Fibroblast of the aortic adventitia (primary cell): Measurements from ENCODE around the gene SRC. TPM values are rescaled to one million over a fixed set of nuclear protein-coding genes. Genes with fewer than 3 reads are reported as not detected.

ENCODE experiments used
- DNase-seq: peaks from one replicate; pipeline ENCODE4 v3.0.0-alpha.2; 2010; ENCODE audit warnings: low read depth
- H3K4me3 ChIP-seq: 2 replicates; pipeline ENCODE4 v1.5.1; 2011; ENCODE audit warnings: low read depth, mild to moderate bottlenecking, control low read depth, low read length, moderate library complexity
- CTCF ChIP-seq: IDR thresholded peaks from 2 replicates; pipeline ENCODE4 v1.5.1; 2011; ENCODE audit warnings: mild to moderate bottlenecking, low read length, control low read depth, inconsistent platforms; ENCODE audit not compliant: insufficient read depth
- total RNA-seq: library from RNA; depleted of rRNA; stranded (reverse); fragments of >200 nt; gene quantifications from 2 replicates; pipeline ENCODE4 v1.2.3, GENCODE V29; 2012; ENCODE audit warnings: low replicate concordance

The SRC gene
- total RNA-seq, 1 donor, result 19.1 TPM

GRCh38 chr20:37301558-37301957 is 44.4 kb upstream of the SRC start:
- no peak overlapping the region for H3K4me3 ChIP-seq
- TF ChIP-seq CTCF, result no peak
- DNase-seq, result no peak

DNA sequence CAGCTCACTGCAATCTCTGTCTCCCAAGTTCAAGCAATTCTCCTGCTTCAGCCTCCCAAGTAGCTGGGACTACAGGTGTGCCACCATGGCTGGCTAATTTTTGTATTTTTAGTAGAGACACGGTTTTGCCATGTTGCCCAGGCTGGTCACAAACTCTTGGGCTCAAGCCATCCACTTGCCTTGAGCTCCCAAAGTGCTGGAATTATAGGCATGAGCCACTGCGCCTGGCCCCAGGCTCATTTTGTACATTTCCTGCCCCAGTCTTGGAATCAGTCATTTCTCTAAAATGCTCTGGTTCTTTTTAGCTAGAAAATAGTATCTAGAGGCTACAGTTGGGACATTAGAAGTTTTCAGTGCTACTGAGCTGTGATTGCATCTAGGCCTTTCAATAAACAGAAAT is 43.0 kb upstream of the SRC start:
- TF ChIP-seq CTCF, result no peak
- H3K4me3 ChIP-seq, result no peak overlapping the region
- no peak for DNase-seq

GRCh38 chr20:37303637-37304036 is 42.3 kb upstream of the SRC start:
- no peak for TF ChIP-seq CTCF
- DNase-seq, result no peak
- H3K4me3 ChIP-seq, result no peak overlapping the region

DNA sequence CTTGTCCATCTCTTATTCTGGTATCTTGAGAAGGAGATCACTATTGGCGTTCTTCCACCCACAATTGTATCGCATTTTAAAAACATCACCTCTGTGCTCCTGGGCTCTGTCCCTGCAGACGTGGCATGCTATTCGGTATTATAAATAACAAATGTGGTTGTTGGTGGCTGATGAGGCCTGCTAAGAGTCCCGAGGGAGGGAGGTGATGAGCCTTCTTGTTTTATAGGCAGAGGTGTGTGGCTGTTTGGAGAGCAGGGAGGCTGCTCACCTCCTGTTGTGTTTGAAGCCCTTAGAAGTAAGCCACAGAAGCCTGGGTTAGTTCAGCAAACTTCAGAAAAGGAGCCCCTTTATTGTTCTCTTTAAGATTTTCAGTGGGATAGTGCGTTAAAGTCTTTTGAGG is 40.9 kb upstream of the SRC start:
- no peak for TF ChIP-seq CTCF
- no peak for DNase-seq
- no peak overlapping the region for H3K4me3 ChIP-seq

DNA sequence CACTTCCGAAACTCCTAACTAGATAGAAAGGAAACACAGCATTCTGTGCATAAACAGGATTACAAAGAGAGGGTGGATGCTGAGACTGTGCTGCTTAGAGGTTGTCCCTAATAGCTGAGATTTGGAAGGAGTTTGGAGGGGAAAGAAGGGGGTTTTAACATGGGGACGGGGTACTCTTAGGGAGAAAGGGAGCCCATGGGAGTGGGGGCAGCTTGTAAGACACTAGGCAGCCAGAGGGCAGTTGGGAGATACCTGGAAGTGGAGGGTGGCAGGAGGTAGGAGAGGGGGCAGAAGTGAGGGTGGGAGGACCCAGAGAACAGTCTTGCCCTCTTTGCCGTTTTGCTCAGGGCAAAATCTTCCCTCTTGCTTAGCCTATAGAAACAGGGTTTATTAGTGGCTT is 40.1 kb upstream of the SRC start:
- no peak for DNase-seq
- H3K4me3 ChIP-seq, result no peak overlapping the region
- TF ChIP-seq CTCF, result no peak

DNA sequence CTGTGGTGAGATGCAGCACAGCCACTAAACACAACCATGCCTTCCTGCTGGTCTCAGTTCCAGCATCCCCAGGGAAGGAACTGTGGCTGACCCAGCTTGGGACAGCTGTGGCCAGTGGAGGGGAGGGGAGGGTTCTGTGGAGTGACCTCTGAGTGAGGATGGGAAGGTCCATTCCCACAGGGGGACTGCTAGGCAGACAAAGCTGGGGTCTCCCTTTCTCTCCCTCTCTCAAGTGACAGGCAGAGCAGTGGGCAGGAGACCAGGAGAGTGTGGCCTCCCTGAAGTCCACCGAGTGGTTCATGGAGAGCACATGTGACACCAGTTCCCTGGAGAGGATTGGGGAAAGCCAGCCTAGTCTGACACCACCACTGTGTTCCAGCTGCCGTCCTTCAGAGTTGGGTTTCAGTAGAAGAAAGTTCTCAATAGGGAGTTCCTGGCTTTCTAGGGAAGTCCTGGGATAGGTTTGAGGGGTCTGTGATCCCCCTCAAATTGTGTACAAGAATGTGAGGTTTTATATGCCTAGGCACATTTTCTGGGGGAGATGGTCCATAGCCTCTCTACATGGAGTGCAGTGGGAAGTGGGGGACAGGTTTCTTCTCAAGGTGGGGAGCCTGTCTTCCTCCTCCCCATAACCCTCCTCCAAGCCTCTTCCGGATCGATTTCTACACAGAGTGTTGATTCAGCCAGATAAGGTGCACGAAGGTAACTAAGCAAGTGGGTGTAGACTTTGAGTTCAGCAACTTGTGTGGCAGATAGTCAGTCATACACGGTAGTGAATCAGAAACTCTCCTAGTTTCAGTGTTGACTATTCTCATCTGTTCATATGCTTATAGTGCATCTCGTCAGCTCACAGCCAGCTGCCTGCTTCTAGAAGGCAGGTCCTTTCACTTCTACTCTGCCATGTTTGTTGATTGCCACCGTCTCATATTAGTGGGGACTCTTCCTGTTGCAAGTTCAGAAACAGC is 37.6 kb upstream of the SRC start:
- TF ChIP-seq CTCF, result no peak
- no peak for DNase-seq
- no peak overlapping the region for H3K4me3 ChIP-seq
